Measurements from ENCODE around the gene PFAS.

PFAS gene

DNA sequence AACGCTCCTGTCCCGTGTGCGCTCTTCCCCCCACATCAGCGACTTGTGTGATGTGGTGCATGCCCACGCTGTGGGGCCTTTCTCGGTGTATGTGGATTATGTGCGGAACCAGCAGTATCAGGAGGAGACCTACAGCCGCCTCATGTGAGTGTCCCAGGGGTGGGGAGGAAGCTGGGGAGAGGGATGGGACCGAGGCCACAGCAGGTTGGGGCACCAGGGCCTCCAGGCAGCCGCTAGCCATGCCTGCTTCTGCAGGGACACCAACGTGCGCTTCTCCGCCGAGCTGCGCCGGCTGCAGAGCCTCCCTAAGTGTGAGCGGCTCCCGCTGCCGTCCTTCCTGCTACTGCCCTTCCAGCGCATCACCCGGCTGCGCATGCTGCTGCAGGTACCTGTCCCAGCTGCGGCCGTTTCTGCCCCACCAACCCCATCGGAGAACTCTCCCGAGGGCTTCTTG lies 66.7 kb downstream of the PFAS start:
- no peak overlapping the region for H3K4me3 ChIP-seq (ENCODE audit: low read depth, low read length)
- no peak for DNase-seq (ENCODE audit: low read depth, low spot score)
- CTCF ChIA-PET: interaction anchor here (2.0 to 2.7 kb wide), 2 partner anchors 11 to 15 kb away, joined by 6 to 15 read pairs; no protein-coding TSS in a partner anchor
- POLR2A ChIA-PET: no interaction called here
- TF ChIP-seq, protein P1, sequence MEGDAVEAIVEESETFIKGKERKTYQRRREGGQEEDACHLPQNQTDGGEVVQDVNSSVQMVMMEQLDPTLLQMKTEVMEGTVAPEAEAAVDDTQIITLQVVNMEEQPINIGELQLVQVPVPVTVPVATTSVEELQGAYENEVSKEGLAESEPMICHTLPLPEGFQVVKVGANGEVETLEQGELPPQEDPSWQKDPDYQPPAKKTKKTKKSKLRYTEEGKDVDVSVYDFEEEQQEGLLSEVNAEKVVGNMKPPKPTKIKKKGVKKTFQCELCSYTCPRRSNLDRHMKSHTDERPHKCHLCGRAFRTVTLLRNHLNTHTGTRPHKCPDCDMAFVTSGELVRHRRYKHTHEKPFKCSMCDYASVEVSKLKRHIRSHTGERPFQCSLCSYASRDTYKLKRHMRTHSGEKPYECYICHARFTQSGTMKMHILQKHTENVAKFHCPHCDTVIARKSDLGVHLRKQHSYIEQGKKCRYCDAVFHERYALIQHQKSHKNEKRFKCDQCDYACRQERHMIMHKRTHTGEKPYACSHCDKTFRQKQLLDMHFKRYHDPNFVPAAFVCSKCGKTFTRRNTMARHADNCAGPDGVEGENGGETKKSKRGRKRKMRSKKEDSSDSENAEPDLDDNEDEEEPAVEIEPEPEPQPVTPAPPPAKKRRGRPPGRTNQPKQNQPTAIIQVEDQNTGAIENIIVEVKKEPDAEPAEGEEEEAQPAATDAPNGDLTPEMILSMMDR (IDR thresholded peaks at IDR 0.05; ENCODE audit: insufficient read depth, low read length, missing control alignments): no peak

DNA sequence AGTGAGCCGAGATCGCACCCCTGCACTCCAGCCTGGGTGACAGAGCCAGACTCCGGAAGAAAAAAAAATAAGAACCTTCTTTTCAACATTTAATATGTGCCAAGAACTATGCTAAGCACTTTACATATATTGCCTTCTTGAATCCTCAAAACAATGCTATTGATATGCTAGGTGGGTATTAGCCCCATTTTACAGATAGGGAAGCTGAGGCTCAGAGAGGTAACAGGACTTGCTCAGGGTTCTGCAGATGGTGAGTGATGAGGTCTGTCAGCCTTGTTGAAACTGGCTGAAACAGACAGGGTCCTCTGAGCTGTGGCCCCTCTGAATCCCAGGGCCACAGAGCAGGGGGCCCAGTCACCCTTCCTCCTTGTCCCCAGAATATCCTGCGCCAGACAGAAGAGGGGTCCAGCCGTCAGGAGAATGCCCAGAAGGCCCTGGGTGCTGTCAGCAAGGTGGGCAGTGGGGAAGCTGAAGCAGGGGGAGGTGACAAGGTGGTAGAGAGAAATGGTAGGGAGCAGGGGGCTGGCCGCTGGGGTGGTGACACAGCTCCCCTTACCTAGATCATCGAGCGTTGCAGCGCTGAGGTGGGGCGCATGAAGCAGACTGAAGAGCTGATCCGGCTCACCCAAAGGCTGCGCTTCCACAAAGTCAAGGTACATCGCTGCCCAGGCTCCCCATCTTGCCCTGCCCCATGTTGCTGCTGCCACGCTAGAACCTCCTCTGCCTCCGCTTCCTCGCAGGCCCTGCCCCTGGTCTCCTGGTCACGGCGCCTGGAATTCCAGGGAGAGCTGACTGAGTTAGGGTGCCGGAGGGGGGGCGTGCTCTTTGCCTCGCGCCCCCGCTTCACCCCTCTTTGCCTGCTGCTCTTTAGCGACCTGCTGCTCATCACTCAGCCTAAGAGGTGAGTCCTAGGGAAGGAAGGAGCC lies 69.2 kb downstream of the PFAS start:
- ChIA-PET CTCF (interaction anchor here (2.6 kb wide), 1 partner anchor 18 kb away, joined by 10 read pairs; no protein-coding TSS in a partner anchor), POLR2A (no interaction called here)
- H3K4me3 ChIP-seq (ENCODE audit: low read depth, low read length): no peak overlapping the region
- TF ChIP-seq, protein P1 (IDR thresholded peaks at IDR 0.05; ENCODE audit: insufficient read depth, low read length, missing control alignments): no peak
- DNase-seq (ENCODE audit: low read depth, low spot score): no peak

All from AG04449 (cell line).